ENCODE measurements around the gene DACT2. TPM values are rescaled to one million over a fixed set of nuclear protein-coding genes. Genes with fewer than 3 reads are reported as not detected.

Gene DACT2
- total RNA-seq, 1 experiment from 2014 or later = 4.9 TPM

DNA sequence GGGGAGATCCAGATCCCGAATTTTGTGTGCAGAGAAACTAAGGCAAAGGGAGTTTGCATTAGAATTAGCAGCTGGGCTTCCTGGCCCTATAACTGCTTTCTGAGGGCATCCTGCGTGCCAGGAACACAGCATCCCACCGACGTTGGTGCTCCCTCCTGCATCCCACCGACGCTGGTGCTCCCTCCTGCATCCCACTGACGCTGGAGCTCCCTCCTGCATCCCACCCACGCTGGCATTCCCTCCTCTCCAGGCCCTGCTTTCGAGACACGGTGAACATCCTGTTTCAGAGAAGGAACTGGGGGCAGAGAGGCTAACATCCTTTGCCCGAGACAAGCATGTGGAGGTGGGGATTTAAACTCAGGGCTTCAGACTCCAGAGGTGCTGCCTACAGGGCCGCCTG is 44.4 kb downstream of the DACT2 start:
- TF ChIP-seq, protein P1, sequence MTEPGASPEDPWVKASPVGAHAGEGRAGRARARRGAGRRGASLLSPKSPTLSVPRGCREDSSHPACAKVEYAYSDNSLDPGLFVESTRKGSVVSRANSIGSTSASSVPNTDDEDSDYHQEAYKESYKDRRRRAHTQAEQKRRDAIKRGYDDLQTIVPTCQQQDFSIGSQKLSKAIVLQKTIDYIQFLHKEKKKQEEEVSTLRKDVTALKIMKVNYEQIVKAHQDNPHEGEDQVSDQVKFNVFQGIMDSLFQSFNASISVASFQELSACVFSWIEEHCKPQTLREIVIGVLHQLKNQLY (CRISPR knock-in tag; IDR thresholded peaks at IDR 0.05) = no peak
- TF ChIP-seq ATF1 (CRISPR knock-in tag; IDR thresholded peaks at IDR 0.05) (no peak), PRRX2 (CRISPR knock-in tag; IDR thresholded peaks at IDR 0.05) (no peak), RORB (CRISPR knock-in tag; IDR thresholded peaks at IDR 0.05) (no peak), ZNF317 (CRISPR knock-in tag; IDR thresholded peaks at IDR 0.05; ENCODE audit: borderline replicate concordance, low read depth) (no peak), ZNF263 (CRISPR knock-in tag; IDR thresholded peaks at IDR 0.05; ENCODE audit: low read depth) (peak; percentile 74; the same call in 1 of the 2 replicates)
- TF ChIP-seq, protein P2, sequence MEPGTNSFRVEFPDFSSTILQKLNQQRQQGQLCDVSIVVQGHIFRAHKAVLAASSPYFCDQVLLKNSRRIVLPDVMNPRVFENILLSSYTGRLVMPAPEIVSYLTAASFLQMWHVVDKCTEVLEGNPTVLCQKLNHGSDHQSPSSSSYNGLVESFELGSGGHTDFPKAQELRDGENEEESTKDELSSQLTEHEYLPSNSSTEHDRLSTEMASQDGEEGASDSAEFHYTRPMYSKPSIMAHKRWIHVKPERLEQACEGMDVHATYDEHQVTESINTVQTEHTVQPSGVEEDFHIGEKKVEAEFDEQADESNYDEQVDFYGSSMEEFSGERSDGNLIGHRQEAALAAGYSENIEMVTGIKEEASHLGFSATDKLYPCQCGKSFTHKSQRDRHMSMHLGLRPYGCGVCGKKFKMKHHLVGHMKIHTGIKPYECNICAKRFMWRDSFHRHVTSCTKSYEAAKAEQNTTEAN (CRISPR knock-in tag; IDR thresholded peaks at IDR 0.05) = no peak
- ChIA-PET CTCF (interaction anchor here (1.0 kb wide), 1 partner anchor 19 kb away, joined by 3 read pairs; no protein-coding TSS in a partner anchor), POLR2A (no interaction called here)
- no peaks in the 10 kb centered on the region; the same call in 1 of the 2 replicates for H3K27me3 Mint-ChIP-seq (ENCODE audit: low read depth)
- no peak overlapping the region for H3K4me3 Mint-ChIP-seq
- H3K27ac Mint-ChIP-seq = no peak overlapping the region
- H3K4me1 Mint-ChIP-seq = peaks cover 27% of the 10 kb centered on the region
- no peak for DNase-seq (ENCODE audit: low spot score)
- no peaks in the 10 kb centered on the region for H3K36me3 Mint-ChIP-seq
- no peak for ATAC-seq
- H3K9me3 Mint-ChIP-seq = peaks cover 5% of the 10 kb centered on the region; the same call in 1 of the 2 replicates

DNA sequence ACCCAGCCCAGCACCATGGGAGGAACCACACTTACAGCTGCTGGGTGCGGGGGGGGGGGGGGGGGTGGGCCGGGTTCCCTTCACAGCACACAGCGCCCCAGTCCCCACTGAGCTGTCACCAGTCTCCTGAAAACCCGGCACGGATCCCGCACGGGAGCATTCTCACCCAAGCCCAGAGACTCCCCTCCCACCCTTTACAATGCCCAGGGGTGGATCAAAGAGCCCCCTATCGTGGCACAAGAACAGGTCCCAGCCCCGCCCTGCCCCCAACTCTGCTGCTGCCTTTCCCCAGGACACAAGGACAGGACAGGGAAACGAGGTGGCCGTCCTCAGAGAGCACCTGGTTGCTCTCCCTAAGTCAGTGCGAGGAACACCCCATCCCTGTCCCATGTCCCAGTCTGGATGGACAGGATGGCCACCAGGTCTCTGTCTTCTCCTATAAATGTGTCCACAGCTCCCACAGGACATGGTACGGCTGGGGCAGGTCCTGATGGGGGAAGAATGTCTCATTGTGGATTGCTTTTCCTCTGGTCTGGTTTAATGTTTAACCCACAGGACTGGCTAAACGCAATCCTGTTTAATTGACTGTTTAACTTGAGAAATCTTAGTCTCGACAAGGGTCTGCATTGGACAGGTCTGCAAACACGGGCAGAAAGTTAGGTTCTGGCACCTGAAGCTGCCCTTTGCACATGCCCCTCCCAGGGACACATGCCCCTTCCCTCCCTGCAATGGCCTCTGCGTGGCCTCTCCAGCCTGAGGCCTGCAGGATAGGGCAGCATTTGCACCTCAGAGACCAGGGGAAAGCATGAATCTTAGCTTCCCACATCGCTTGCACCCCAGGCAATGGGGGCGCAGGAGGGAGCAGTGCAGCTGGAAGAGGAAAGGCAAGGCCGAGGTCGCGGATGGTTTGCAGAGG is 45.3 kb downstream of the DACT2 start:
- ChIA-PET CTCF (interaction anchor here (0.7 to 1.9 kb wide), 3 partner anchors 18 to 28 kb away, joined by 3 to 4 read pairs (median 3); no protein-coding TSS in a partner anchor), POLR2A (no interaction called here)
- Mint-ChIP-seq H3K36me3 (no peaks in the 10 kb centered on the region), H3K4me3 (no peak overlapping the region), H3K27ac (peak overlapping the region; percentile 26; the same call in 1 of the 2 replicates), H3K4me1 (peaks cover 27% of the 10 kb centered on the region), H3K27me3 (ENCODE audit: low read depth) (no peaks in the 10 kb centered on the region), H3K9me3 (peaks cover 5% of the 10 kb centered on the region; the same call in 1 of the 2 replicates)
- ATAC-seq (peak; percentile 20), DNase-seq (ENCODE audit: low spot score) (no peak)
- TF ChIP-seq, protein P3, sequence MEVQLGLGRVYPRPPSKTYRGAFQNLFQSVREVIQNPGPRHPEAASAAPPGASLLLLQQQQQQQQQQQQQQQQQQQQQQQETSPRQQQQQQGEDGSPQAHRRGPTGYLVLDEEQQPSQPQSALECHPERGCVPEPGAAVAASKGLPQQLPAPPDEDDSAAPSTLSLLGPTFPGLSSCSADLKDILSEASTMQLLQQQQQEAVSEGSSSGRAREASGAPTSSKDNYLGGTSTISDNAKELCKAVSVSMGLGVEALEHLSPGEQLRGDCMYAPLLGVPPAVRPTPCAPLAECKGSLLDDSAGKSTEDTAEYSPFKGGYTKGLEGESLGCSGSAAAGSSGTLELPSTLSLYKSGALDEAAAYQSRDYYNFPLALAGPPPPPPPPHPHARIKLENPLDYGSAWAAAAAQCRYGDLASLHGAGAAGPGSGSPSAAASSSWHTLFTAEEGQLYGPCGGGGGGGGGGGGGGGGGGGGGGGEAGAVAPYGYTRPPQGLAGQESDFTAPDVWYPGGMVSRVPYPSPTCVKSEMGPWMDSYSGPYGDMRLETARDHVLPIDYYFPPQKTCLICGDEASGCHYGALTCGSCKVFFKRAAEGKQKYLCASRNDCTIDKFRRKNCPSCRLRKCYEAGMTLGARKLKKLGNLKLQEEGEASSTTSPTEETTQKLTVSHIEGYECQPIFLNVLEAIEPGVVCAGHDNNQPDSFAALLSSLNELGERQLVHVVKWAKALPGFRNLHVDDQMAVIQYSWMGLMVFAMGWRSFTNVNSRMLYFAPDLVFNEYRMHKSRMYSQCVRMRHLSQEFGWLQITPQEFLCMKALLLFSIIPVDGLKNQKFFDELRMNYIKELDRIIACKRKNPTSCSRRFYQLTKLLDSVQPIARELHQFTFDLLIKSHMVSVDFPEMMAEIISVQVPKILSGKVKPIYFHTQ (CRISPR knock-in tag; IDR thresholded peaks at IDR 0.05) = no peak
- TF ChIP-seq, protein P4, sequence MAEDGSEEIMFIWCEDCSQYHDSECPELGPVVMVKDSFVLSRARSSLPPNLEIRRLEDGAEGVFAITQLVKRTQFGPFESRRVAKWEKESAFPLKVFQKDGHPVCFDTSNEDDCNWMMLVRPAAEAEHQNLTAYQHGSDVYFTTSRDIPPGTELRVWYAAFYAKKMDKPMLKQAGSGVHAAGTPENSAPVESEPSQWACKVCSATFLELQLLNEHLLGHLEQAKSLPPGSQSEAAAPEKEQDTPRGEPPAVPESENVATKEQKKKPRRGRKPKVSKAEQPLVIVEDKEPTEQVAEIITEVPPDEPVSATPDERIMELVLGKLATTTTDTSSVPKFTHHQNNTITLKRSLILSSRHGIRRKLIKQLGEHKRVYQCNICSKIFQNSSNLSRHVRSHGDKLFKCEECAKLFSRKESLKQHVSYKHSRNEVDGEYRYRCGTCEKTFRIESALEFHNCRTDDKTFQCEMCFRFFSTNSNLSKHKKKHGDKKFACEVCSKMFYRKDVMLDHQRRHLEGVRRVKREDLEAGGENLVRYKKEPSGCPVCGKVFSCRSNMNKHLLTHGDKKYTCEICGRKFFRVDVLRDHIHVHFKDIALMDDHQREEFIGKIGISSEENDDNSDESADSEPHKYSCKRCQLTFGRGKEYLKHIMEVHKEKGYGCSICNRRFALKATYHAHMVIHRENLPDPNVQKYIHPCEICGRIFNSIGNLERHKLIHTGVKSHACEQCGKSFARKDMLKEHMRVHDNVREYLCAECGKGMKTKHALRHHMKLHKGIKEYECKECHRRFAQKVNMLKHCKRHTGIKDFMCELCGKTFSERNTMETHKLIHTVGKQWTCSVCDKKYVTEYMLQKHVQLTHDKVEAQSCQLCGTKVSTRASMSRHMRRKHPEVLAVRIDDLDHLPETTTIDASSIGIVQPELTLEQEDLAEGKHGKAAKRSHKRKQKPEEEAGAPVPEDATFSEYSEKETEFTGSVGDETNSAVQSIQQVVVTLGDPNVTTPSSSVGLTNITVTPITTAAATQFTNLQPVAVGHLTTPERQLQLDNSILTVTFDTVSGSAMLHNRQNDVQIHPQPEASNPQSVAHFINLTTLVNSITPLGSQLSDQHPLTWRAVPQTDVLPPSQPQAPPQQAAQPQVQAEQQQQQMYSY (CRISPR knock-in tag; IDR thresholded peaks at IDR 0.05) = peak; percentile 84
- no peak for TF ChIP-seq CREM (CRISPR knock-in tag; IDR thresholded peaks at IDR 0.05)
- TF ChIP-seq GABPB1 (CRISPR knock-in tag; IDR thresholded peaks at IDR 0.05) = peak; percentile 55
